OCI-LY1 (cell line): ENCODE data around the gene TBL2.

Experiments used
- EZH2 ChIP-seq: fragments of 200-600 bp; sonication (generic), shearing (Covaris generic); IDR thresholded peaks from 2 replicates; pipeline ENCODE4 v1.8.0; 2017; ENCODE audit warnings: borderline replicate concordance, mixed run types, mild to moderate bottlenecking, antibody characterized with exemption, low read length, moderate library complexity, mixed read lengths
- TF ChIP-seq, protein P1 (sequence below): fragments of 200-600 bp; sonication (generic), shearing (Covaris generic); IDR thresholded peaks from 2 replicates; pipeline ENCODE4 v1.5.1; 2017; ENCODE audit warnings: mild to moderate bottlenecking, antibody characterized with exemption, low read length, moderate library complexity, mixed read lengths

DNA sequence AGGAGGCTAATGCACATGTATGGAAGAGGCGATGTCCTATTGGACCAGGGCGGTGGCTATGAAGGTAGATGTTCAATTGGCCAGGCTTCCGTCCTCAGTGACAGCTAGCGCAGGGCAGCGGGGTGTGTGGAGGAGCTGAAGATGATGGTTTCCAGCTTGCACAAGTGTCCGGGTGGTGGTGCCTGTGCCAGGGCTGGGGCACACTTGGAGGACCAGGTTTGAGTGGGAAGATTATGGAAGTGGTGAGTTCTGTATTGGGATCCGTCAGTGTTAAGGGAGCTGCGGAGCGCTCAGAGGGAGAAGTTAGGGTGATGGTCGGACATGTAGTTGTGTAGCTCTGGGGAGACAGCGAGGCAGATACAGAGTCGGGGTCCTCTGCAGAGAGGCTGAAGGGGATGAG is 8.5 kb upstream of the TBL2 start:
- TF ChIP-seq, protein P1, sequence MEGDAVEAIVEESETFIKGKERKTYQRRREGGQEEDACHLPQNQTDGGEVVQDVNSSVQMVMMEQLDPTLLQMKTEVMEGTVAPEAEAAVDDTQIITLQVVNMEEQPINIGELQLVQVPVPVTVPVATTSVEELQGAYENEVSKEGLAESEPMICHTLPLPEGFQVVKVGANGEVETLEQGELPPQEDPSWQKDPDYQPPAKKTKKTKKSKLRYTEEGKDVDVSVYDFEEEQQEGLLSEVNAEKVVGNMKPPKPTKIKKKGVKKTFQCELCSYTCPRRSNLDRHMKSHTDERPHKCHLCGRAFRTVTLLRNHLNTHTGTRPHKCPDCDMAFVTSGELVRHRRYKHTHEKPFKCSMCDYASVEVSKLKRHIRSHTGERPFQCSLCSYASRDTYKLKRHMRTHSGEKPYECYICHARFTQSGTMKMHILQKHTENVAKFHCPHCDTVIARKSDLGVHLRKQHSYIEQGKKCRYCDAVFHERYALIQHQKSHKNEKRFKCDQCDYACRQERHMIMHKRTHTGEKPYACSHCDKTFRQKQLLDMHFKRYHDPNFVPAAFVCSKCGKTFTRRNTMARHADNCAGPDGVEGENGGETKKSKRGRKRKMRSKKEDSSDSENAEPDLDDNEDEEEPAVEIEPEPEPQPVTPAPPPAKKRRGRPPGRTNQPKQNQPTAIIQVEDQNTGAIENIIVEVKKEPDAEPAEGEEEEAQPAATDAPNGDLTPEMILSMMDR, result no peak
- TF ChIP-seq EZH2, result no peak
